Uterus (tissue), 4 donors: Measurements from ENCODE around the gene MTCL1. TPM values are rescaled to one million over a fixed set of nuclear protein-coding genes. Genes with fewer than 3 reads are reported as not detected.

Source experiments
- DNase-seq, 2 donors: peaks; one replicate each; pipeline ENCODE4 v3.0.0-alpha.2; 2019 to 2020
- H3K27ac ChIP-seq, 2 donors: fragments of 200-600 bp; sonication (generic); 1 replicate in 1 of 2; 2 replicates in 1 of 2; pipeline ENCODE4 v1.5.1; 2016 to 2018
- H3K27me3 ChIP-seq, 2 donors: fragments of 200-600 bp; sonication (generic); one replicate each; pipeline ENCODE4 v1.5.1; 2018 to 2019; ENCODE audit warnings: control low read depth in 1 of 2
- H3K36me3 ChIP-seq, 2 donors: fragments of 200-600 bp; sonication (generic); one replicate each; pipeline ENCODE4 v1.5.1; 2019; ENCODE audit warnings: control low read depth in 1 of 2
- H3K4me1 ChIP-seq, 2 donors: fragments of 200-600 bp; sonication (generic); one replicate each; pipeline ENCODE4 v1.5.1; 2018 to 2019; ENCODE audit warnings: control low read depth in 1 of 2
- H3K4me3 ChIP-seq, 2 donors: fragments of 200-600 bp; sonication (generic); 1 replicate in 1 of 2; 2 replicates in 1 of 2; pipeline ENCODE4 v1.5.1; 2018 to 2019; ENCODE audit warnings: mild to moderate bottlenecking in 1 of 2
- H3K9me3 ChIP-seq, 2 donors: fragments of 200-600 bp; sonication (generic); one replicate each; pipeline ENCODE4 v1.5.1; 2019; ENCODE audit warnings: control low read depth in 1 of 2
- CTCF ChIP-seq, 4 experiments: fragments of 200-600 bp in 2 of 4; fragments of 450-650 bp in 2 of 4; sonication (generic) in 2 of 4; IDR thresholded peaks; one replicate each; pipeline ENCODE4 v1.5.1; 2016 to 2019; ENCODE audit warnings: antibody characterized with exemption in 4 of 4, mild to moderate bottlenecking in 2 of 4, moderate library complexity in 1 of 4
- POLR2A ChIP-seq, 2 donors: fragments of 450-650 bp; IDR thresholded peaks; one replicate each; pipeline ENCODE4 v1.6.1; 2016; ENCODE audit warnings: antibody characterized with exemption in 2 of 2, mild to moderate bottlenecking in 1 of 2, moderate library complexity in 1 of 2
- intact Hi-C: fragments of 100-400 bp; cut with DNase I; formaldehyde crosslinking; loops from one replicate; pipeline ENCODE4 v1.15.1; 2023; ENCODE audit warnings: low total_unique reads
- total RNA-seq, 4 donors: library from RNA; depleted of rRNA in 3 of 4; stranded (reverse); fragments of >200 nt in 3 of 4; gene quantifications; one replicate each; pipeline versions ENCODE4 v1.1.0 to v1.2.4, GENCODE V29; 2014 to 2023
- donor health status: DM: yes; HTN: yes; CAD: no.

MTCL1 gene
- total RNA-seq, 4 donors from 2014 or later = 8.8 to 25.9 (median 11.0) TPM; not detected in 1

- Histone ChIP-seq H3K9me3 (no peaks in the 10 kb centered on the region), H3K27me3 (no peaks in the 10 kb centered on the region), H3K4me1 (no peaks in the 10 kb centered on the region), H3K4me3 (no peak overlapping the region), H3K27ac (no peak overlapping the region), H3K36me3 (no peaks in the 10 kb centered on the region)
- DNase-seq = no peak
- intact Hi-C loops = no loop called here
- TF ChIP-seq CTCF (IDR thresholded peaks at IDR 0.05) (no peak), POLR2A (IDR thresholded peaks at IDR 0.05) (no peak)
Measured at GRCh38 chr18:8722946-8723820, 17.8 kb downstream of the MTCL1 start.

- no peaks in the 10 kb centered on the region for H3K36me3 ChIP-seq
- no peak for DNase-seq
- H3K4me3 ChIP-seq = no peak overlapping the region
- TF ChIP-seq POLR2A (IDR thresholded peaks at IDR 0.05) (no peak), CTCF (IDR thresholded peaks at IDR 0.05) (no peak)
- intact Hi-C loops = no loop called here
- no peak overlapping the region for H3K27ac ChIP-seq
- H3K9me3 ChIP-seq = no peaks in the 10 kb centered on the region
- H3K4me1 ChIP-seq = no peaks in the 10 kb centered on the region
- no peaks in the 10 kb centered on the region for H3K27me3 ChIP-seq
Measured at GRCh38 chr18:8724452-8724851, 19.1 kb downstream of the MTCL1 start.

GRCh38 chr18:8726281-8726680, 20.9 kb downstream of the MTCL1 start:
- no peak overlapping the region for H3K27ac ChIP-seq
- no peaks in the 10 kb centered on the region for H3K9me3 ChIP-seq
- intact Hi-C loops = no loop called here
- TF ChIP-seq CTCF (IDR thresholded peaks at IDR 0.05) (no peak), POLR2A (IDR thresholded peaks at IDR 0.05) (no peak)
- peaks cover 0 to 10% of the 10 kb centered on the region in 2 donors for H3K4me1 ChIP-seq
- no peak overlapping the region for H3K4me3 ChIP-seq
- no peaks in the 10 kb centered on the region for H3K27me3 ChIP-seq
- DNase-seq = no peak
- no peaks in the 10 kb centered on the region for H3K36me3 ChIP-seq

GRCh38 chr18:8726963-8727705, 21.8 kb downstream of the MTCL1 start:
- H3K27me3 ChIP-seq = no peaks in the 10 kb centered on the region
- intact Hi-C loops = no loop called here
- no peaks in the 10 kb centered on the region for H3K36me3 ChIP-seq
- TF ChIP-seq POLR2A (IDR thresholded peaks at IDR 0.05) = no peak
- TF ChIP-seq CTCF (IDR thresholded peaks at IDR 0.05) = no peak
- no peaks in the 10 kb centered on the region for H3K9me3 ChIP-seq
- H3K27ac ChIP-seq = no peak overlapping the region
- no peak overlapping the region for H3K4me3 ChIP-seq
- DNase-seq = no peak
- peaks cover 0 to 10% of the 10 kb centered on the region in 2 donors for H3K4me1 ChIP-seq
